Keratinocyte (primary cell): ENCODE measurements around the gene OTOG. TPM values are rescaled to one million over a fixed set of nuclear protein-coding genes. Genes with fewer than 3 reads are reported as not detected.

Experiments
- DNase-seq: peaks from one replicate; pipeline ENCODE4 v3.0.0-alpha.2; 2011; ENCODE audit warnings: low read depth, missing footprints, low spot score
- FAIRE-seq: peaks from 2 replicates; lab custom pipeline; 2011; peaks lifted over from hg19 to GRCh38; lab: Jason Lieb, UNC
- H2AFZ ChIP-seq: 2 replicates; pipeline ENCODE4 v1.6.0; 2012; ENCODE audit warnings: low read length, control low read depth, inconsistent platforms; ENCODE audit not compliant: control insufficient read depth
- H3K27ac ChIP-seq: 2 replicates; pipeline ENCODE4 v1.5.1; 2011; ENCODE audit warnings: low read length; ENCODE audit not compliant: control insufficient read depth, insufficient read depth
- H3K27me3 ChIP-seq: 3 replicates; pipeline ENCODE4 v1.6.0; 2011; ENCODE audit warnings: low read length; ENCODE audit not compliant: control insufficient read depth, insufficient read depth; ENCODE audit errors: extremely low read depth
- H3K36me3 ChIP-seq, 2 experiments: 2 replicates in 1 of 2; 3 replicates in 1 of 2; pipeline ENCODE4 v1.5.1; 2011; ENCODE audit warnings: low read length in 2 of 2, mild to moderate bottlenecking in 1 of 2; ENCODE audit not compliant: control insufficient read depth in 2 of 2, insufficient read depth in 2 of 2; ENCODE audit errors: extremely low read depth in 1 of 2
- H3K4me1 ChIP-seq: 3 replicates; pipeline ENCODE4 v1.5.1; 2011; ENCODE audit warnings: low read length; ENCODE audit not compliant: control insufficient read depth, insufficient read depth; ENCODE audit errors: extremely low read depth
- H3K4me2 ChIP-seq: 3 replicates; pipeline ENCODE4 v1.6.0; 2011; ENCODE audit warnings: low read depth, low read length; ENCODE audit not compliant: control insufficient read depth, insufficient read depth; ENCODE audit errors: extremely low read depth
- H3K4me3 ChIP-seq, 3 experiments: fragments of 200-600 bp in 1 of 3; sonication (generic) in 1 of 3; 2 replicates in 2 of 3; 3 replicates in 1 of 3; pipeline ENCODE4 v1.5.1; 2011 to 2016; ENCODE audit warnings: low read length in 3 of 3, mild to moderate bottlenecking in 3 of 3, control low read depth in 2 of 3, inconsistent platforms in 1 of 3, low read depth in 1 of 3, mixed read lengths in 1 of 3, mixed run types in 1 of 3, moderate library complexity in 1 of 3; ENCODE audit not compliant: control insufficient read depth in 2 of 3, insufficient read depth in 2 of 3; ENCODE audit errors: extremely low read depth in 1 of 3
- H3K79me2 ChIP-seq: 2 replicates; pipeline ENCODE4 v1.6.0; 2012; ENCODE audit warnings: low read length; ENCODE audit not compliant: control insufficient read depth, insufficient read depth
- H3K9ac ChIP-seq: 3 replicates; pipeline ENCODE4 v1.6.0; 2011; ENCODE audit warnings: low read length; ENCODE audit not compliant: control insufficient read depth, insufficient read depth; ENCODE audit errors: extremely low read depth
- H3K9me1 ChIP-seq: 3 replicates; pipeline ENCODE4 v1.6.0; 2011; ENCODE audit warnings: low read length; ENCODE audit not compliant: control insufficient read depth, insufficient read depth; ENCODE audit errors: extremely low read depth
- H3K9me3 ChIP-seq: 2 replicates; pipeline ENCODE4 v1.5.1; 2012; ENCODE audit warnings: low read depth, low read length; ENCODE audit not compliant: control insufficient read depth
- H4K20me1 ChIP-seq: 3 replicates; pipeline ENCODE4 v1.6.0; 2011; ENCODE audit warnings: low read length; ENCODE audit not compliant: control insufficient read depth, insufficient read depth; ENCODE audit errors: extremely low read depth
- EZH2 ChIP-seq: IDR thresholded peaks from one replicate; pipeline ENCODE4 v1.6.1; 2012; ENCODE audit warnings: inconsistent platforms, mild to moderate bottlenecking, low read length, moderate library complexity
- dilution Hi-C: fragments of 300-500 bp; cut with MboI; formaldehyde crosslinking; loops from one replicate; pipeline ENCODE4 v1.7.0; 2020; ENCODE audit warnings: low sequenced_read_pairs; ENCODE audit not compliant: extremely low pct_ligation_motif_present
- polyA plus RNA-seq, 5 experiments: library from polyadenylated mRNA; depleted of rRNA in 3 of 5; stranded (reverse) in 3 of 5; stranded (forward) in 1 of 5; unstranded in 1 of 5; fragments of >200 nt; gene quantifications; 1 replicate in 1 of 5; 2 replicates in 3 of 5; 3 replicates in 1 of 5; pipeline versions ENCODE4 v1.2.1 to v1.2.3, GENCODE V29; 2011 to 2012; ENCODE audit warnings: missing spikeins in 2 of 5, low read depth in 1 of 5, low replicate concordance in 1 of 5
- TF ChIP-seq, protein P1 (sequence below), 3 experiments: IDR thresholded peaks in 1 of 3; conservative IDR thresholded peaks in 1 of 3; optimal IDR thresholded peaks in 1 of 3; 2 replicates in 2 of 3; 3 replicates in 1 of 3; pipeline versions ENCODE3 to v1.5.1; 2011; ENCODE audit warnings: low read length in 3 of 3, mild to moderate bottlenecking in 3 of 3, moderate library complexity in 2 of 3, control low read depth in 1 of 3, inconsistent platforms in 1 of 3; ENCODE audit not compliant: insufficient read depth in 2 of 3; ENCODE audit errors: extremely low read depth in 1 of 3

The OTOG gene
- polyA plus RNA-seq, 1 donor (not counting 4 experiments of a cell fraction or from before 2014, with no cell fraction given), result not detected

DNA sequence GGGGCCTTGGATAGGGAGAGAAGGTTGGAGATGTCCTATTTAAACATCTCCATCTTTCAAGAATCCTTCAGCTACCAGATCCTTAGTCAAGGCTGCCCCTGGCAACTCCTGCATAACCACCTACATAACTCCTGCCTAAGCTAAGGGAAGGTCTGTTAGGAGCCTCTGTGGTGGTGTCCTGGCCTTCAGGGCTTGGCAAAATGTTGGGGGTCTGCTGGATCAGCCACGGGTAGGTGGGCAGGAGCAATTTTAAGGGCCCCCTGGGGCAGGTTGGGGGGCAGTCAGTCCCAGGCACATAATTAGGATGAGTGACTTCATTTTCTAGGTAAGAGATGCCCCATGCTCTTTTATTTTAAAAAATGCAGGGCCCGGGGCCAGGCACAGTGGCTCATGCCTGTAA, 28.7 kb upstream of the OTOG start:
- no peak overlapping the region for H2AFZ ChIP-seq

DNA sequence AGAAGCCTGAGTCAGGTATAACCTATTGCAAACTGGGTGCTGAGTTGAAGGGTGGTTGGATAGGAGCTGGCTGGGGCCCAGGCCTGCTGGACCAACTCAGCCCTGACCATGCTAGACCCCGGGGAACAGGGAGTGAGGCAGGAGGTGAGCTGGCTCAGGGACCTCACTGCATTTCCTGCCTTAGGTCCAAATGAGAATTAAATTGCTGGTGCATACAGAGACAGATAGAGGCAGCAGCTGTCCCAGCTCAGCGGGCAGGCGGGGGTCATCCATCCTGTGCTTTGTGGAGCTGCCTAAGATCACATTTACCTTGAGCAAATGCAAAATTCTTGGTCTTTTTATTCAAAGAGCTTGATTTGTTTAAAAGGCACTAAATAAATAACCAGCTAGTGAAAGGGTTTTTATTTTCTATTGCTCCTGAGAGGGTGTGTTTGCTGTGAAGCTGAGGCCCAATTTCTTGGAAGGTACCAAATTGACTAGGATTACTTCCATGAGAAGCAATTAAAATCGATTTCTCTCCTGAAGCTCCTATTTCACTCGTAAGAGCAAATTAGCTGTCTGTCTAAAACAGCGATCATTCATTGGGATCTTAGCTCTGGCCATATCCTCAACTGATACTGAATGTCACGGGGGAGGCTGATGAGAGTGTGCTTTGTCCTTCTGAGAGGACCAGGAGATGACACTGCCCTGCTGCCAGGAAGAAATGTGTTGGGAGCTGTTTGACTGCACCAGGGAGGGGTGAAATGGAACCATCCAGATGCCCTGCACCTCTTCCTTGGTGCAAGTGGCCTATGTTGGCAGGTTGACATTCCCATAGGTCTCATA, 27.8 kb upstream of the OTOG start:
- dilution Hi-C loops, result no loop called here
- Histone ChIP-seq H3K79me2 (no peaks in the 10 kb centered on the region), H3K9me3 (no peaks in the 10 kb centered on the region), H2AFZ (no peak overlapping the region), H3K27me3 (peaks cover 6% of the 10 kb centered on the region), H3K9me1 (no peaks in the 10 kb centered on the region), H3K36me3 (no peaks in the 10 kb centered on the region), H3K9ac (no peak overlapping the region), H3K4me1 (no peaks in the 10 kb centered on the region), H3K4me3 (no peak overlapping the region), H4K20me1 (no peaks in the 10 kb centered on the region), H3K4me2 (no peak overlapping the region), H3K27ac (no peak overlapping the region)
- no peak for TF ChIP-seq EZH2
- TF ChIP-seq, protein P1, sequence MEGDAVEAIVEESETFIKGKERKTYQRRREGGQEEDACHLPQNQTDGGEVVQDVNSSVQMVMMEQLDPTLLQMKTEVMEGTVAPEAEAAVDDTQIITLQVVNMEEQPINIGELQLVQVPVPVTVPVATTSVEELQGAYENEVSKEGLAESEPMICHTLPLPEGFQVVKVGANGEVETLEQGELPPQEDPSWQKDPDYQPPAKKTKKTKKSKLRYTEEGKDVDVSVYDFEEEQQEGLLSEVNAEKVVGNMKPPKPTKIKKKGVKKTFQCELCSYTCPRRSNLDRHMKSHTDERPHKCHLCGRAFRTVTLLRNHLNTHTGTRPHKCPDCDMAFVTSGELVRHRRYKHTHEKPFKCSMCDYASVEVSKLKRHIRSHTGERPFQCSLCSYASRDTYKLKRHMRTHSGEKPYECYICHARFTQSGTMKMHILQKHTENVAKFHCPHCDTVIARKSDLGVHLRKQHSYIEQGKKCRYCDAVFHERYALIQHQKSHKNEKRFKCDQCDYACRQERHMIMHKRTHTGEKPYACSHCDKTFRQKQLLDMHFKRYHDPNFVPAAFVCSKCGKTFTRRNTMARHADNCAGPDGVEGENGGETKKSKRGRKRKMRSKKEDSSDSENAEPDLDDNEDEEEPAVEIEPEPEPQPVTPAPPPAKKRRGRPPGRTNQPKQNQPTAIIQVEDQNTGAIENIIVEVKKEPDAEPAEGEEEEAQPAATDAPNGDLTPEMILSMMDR (optimal IDR thresholded peaks at IDR 0.05 in 1 of 3, IDR thresholded peaks at IDR 0.05 in 1 of 3, conservative IDR thresholded peaks at IDR 0.05 in 1 of 3; ENCODE audit: extremely low read depth in 1 of 3, insufficient read depth in 2 of 3, low read length in 3 of 3), result no peak
- no peak for DNase-seq
- no peak for FAIRE-seq

More for the DNA sequence above, 28.7 kb upstream of the OTOG start:
- Histone ChIP-seq H3K9ac (no peak overlapping the region), H3K27me3 (peaks cover 6% of the 10 kb centered on the region), H3K79me2 (no peaks in the 10 kb centered on the region), H3K27ac (no peak overlapping the region), H3K4me1 (no peaks in the 10 kb centered on the region), H3K36me3 (no peaks in the 10 kb centered on the region), H3K9me1 (no peaks in the 10 kb centered on the region), H4K20me1 (no peaks in the 10 kb centered on the region), H3K4me2 (no peak overlapping the region), H3K4me3 (no peak overlapping the region), H3K9me3 (no peaks in the 10 kb centered on the region)
- TF ChIP-seq EZH2, result no peak
- TF ChIP-seq, protein P1 (optimal IDR thresholded peaks at IDR 0.05 in 1 of 3, IDR thresholded peaks at IDR 0.05 in 1 of 3, conservative IDR thresholded peaks at IDR 0.05 in 1 of 3; ENCODE audit: extremely low read depth in 1 of 3, insufficient read depth in 2 of 3, low read length in 3 of 3), result no peak
- no peak for DNase-seq
- dilution Hi-C loops, result no loop called here
- FAIRE-seq, result no peak
